ENCODE results near the gene SREBF2.

Gene SREBF2

GRCh38 chr22:41832553-41833368, at the start of gene SREBF2:
TSS of gene SREBF2 (plus strand) at chr22:41833105. CDS start at chr22:41833271, 166 bp downstream.
- DNase-seq (ENCODE audit: low read depth in 2 of 3, low spot score in 2 of 3): peak; percentile 93 to 98 (median 97)

GRCh38 chr22:41787331-41787730, 45.6 kb upstream of the SREBF2 start:
- DNase-seq (ENCODE audit: low read depth in 2 of 3, low spot score in 2 of 3): no peak

GRCh38 chr22:41793871-41794270, 39.0 kb upstream of the SREBF2 start:
- no peak for DNase-seq (ENCODE audit: low read depth in 2 of 3, low spot score in 2 of 3)

- no peak for DNase-seq (ENCODE audit: low read depth in 2 of 3, low spot score in 2 of 3)
Measured at GRCh38 chr22:41798736-41799135, 34.2 kb upstream of the SREBF2 start.

GRCh38 chr22:41799486-41800347, 33.2 kb upstream of the SREBF2 start:
- peak in 1 of 3 experiments; percentile 43 for DNase-seq (ENCODE audit: low read depth in 2 of 3, low spot score in 2 of 3)

GRCh38 chr22:41800348-41801146, 32.4 kb upstream of the SREBF2 start, which contains the start of gene CCDC134:
TSS of gene CCDC134 (plus strand) at chr22:41800679. CDS start at chr22:41808891, 8,212 bp downstream.
- DNase-seq (ENCODE audit: low read depth in 2 of 3, low spot score in 2 of 3): peak; percentile 68 to 83 (median 83)

GRCh38 chr22:41801147-41801819, 31.6 kb upstream of the SREBF2 start:
- DNase-seq (ENCODE audit: low read depth in 2 of 3, low spot score in 2 of 3): no peak

GRCh38 chr22:41801886-41802285, 31.0 kb upstream of the SREBF2 start:
- no peak for DNase-seq (ENCODE audit: low read depth in 2 of 3, low spot score in 2 of 3)

- no peak for DNase-seq (ENCODE audit: low read depth in 2 of 3, low spot score in 2 of 3)
Measured at GRCh38 chr22:41805639-41806038, 27.3 kb upstream of the SREBF2 start.

- no peak for DNase-seq (ENCODE audit: low read depth in 2 of 3, low spot score in 2 of 3)
Measured at GRCh38 chr22:41808400-41808799, 24.5 kb upstream of the SREBF2 start.

- no peak for DNase-seq (ENCODE audit: low read depth in 2 of 3, low spot score in 2 of 3)
Measured at GRCh38 chr22:41810022-41810421, 22.9 kb upstream of the SREBF2 start.

GRCh38 chr22:41812805-41813545, 19.9 kb upstream of the SREBF2 start:
- DNase-seq (ENCODE audit: low read depth in 2 of 3, low spot score in 2 of 3): no peak

- no peak for DNase-seq (ENCODE audit: low read depth in 2 of 3, low spot score in 2 of 3)
Measured at GRCh38 chr22:41813726-41814410, 19.0 kb upstream of the SREBF2 start.

- DNase-seq (ENCODE audit: low read depth in 2 of 3, low spot score in 2 of 3): no peak
Measured at GRCh38 chr22:41815716-41816115, 17.2 kb upstream of the SREBF2 start.

GRCh38 chr22:41816241-41816640, 16.7 kb upstream of the SREBF2 start:
- DNase-seq (ENCODE audit: low read depth in 2 of 3, low spot score in 2 of 3): no peak

- DNase-seq (ENCODE audit: low read depth in 2 of 3, low spot score in 2 of 3): no peak
Measured at GRCh38 chr22:41816871-41817270, 16.0 kb upstream of the SREBF2 start.

- DNase-seq (ENCODE audit: low read depth in 2 of 3, low spot score in 2 of 3): no peak
Measured at GRCh38 chr22:41818011-41818410, 14.9 kb upstream of the SREBF2 start.

GRCh38 chr22:41818596-41818995, 14.3 kb upstream of the SREBF2 start:
- DNase-seq (ENCODE audit: low read depth in 2 of 3, low spot score in 2 of 3): no peak

- no peak for DNase-seq (ENCODE audit: low read depth in 2 of 3, low spot score in 2 of 3)
Measured at GRCh38 chr22:41819257-41819656, 13.6 kb upstream of the SREBF2 start.
